Caco-2 (cell line): ENCODE results near the gene FAM174C. TPM values are rescaled to one million over a fixed set of nuclear protein-coding genes. Genes with fewer than 3 reads are reported as not detected.
A peak's percentile ranks its signal among the peaks of the same experiment; 100 is the strongest.

Experiments used
- BruUV-seq: library from RNA; stranded (reverse); fragments of 400-500 nt; replicated peaks from 2 replicates; lab custom pipeline; 2021; lab: Mats Ljungman, UMichigan
- CTCF ChIA-PET: fragments of 300-600 bp; sonication (Branson Sonifier 250); formaldehyde crosslinking; loops from one replicate; lab custom pipeline; 2022; ENCODE audit warnings: antibody characterized with exemption; lab: Charles Lee
- POLR2A ChIA-PET: fragments of 300-600 bp; sonication (Branson Sonifier 250); formaldehyde crosslinking; loops from one replicate; lab custom pipeline; 2022; ENCODE audit warnings: antibody characterized with exemption; lab: Charles Lee
- DNase-seq, 2 experiments: peaks; one replicate each; pipeline versions ENCODE4 v3.0.0 to v3.0.0-alpha.2; 2020 to 2022
- H3K27me3 ChIP-seq: replicated peaks from 2 replicates; pipeline ENCODE4 v1.6.0; 2011; ENCODE audit warnings: low read length; ENCODE audit not compliant: control insufficient read depth, insufficient read depth
- H3K36me3 ChIP-seq: 2 replicates; pipeline ENCODE4 v1.5.1; 2011; ENCODE audit warnings: low read length; ENCODE audit not compliant: control insufficient read depth, insufficient read depth
- H3K4me1 ChIP-seq: fragments of 250-450 bp; sonication (Bioruptor Pico); 2 replicates; pipeline ENCODE4 v1.5.1; 2020; ENCODE audit warnings: mild to moderate bottlenecking
- H3K4me3 ChIP-seq: 2 replicates; pipeline ENCODE4 v1.5.1; 2011; ENCODE audit warnings: low read depth, mild to moderate bottlenecking, control low read depth, low read length
- H3K9me3 ChIP-seq: fragments of 250-450 bp; sonication (Bioruptor Pico); 2 replicates; pipeline ENCODE4 v1.5.1; 2020; ENCODE audit warnings: mild to moderate bottlenecking, moderate library complexity
- H3K27ac Mint-ChIP-seq: one replicate; pipeline ENCODE4 v1.8.0; 2022; ENCODE audit warnings: mixed read lengths; ENCODE audit not compliant: unreplicated experiment
- H3K27me3 Mint-ChIP-seq: one replicate; pipeline ENCODE4 v1.8.0; 2022; ENCODE audit warnings: mixed read lengths; ENCODE audit not compliant: insufficient read depth, unreplicated experiment
- H3K36me3 Mint-ChIP-seq: one replicate; pipeline ENCODE4 v1.8.0; 2022; ENCODE audit warnings: mild to moderate bottlenecking, mixed read lengths; ENCODE audit not compliant: insufficient read depth, unreplicated experiment
- H3K4me1 Mint-ChIP-seq: one replicate; pipeline ENCODE4 v1.8.0; 2022; ENCODE audit warnings: low read depth, mixed read lengths; ENCODE audit not compliant: unreplicated experiment
- H3K4me3 Mint-ChIP-seq: one replicate; pipeline ENCODE4 v1.8.0; 2022; ENCODE audit warnings: mild to moderate bottlenecking, moderate library complexity, mixed read lengths; ENCODE audit not compliant: unreplicated experiment
- H3K9me3 Mint-ChIP-seq: one replicate; pipeline ENCODE4 v1.8.0; 2022; ENCODE audit warnings: mixed read lengths; ENCODE audit not compliant: unreplicated experiment
- CTCF ChIP-seq, 2 experiments: fragments of 200-600 bp in 1 of 2; IDR thresholded peaks; 1 replicate in 1 of 2; 2 replicates in 1 of 2; pipeline versions ENCODE4 v1.5.1 to v1.8.0; 2011 to 2022; ENCODE audit warnings: antibody characterized with exemption in 1 of 2, control low read depth in 1 of 2, inconsistent platforms in 1 of 2, low read depth in 1 of 2, low read length in 1 of 2, mild to moderate bottlenecking in 1 of 2, moderate library complexity in 1 of 2; ENCODE audit not compliant: insufficient read depth in 1 of 2, severe bottlenecking in 1 of 2, unreplicated experiment in 1 of 2
- intact Hi-C: fragments of 100-400 bp; cut with micrococcal nuclease; formaldehyde crosslinking; loops from one replicate; pipeline ENCODE4 v1.10.0; 2022; ENCODE audit not compliant: unreplicated experiment
- total RNA-seq: library from RNA; stranded (reverse); gene quantifications from 2 replicates; pipeline ENCODE4 v1.2.3, GENCODE V29; 2022

The FAM174C gene
- total RNA-seq, 1 experiment from 2014 or later, result 51.0 TPM

GRCh38 chr19:1248139-1248785 lies 27.1 kb upstream of the FAM174C start, which contains the start of gene MIDN:
TSS of gene MIDN (plus strand) at chr19:1248583. CDS start at chr19:1250297, 1,714 bp downstream.
- H3K4me3 ChIP-seq, result peak within 1 kb of the TSS; percentile 88
- H3K36me3 ChIP-seq, result peaks cover 4% of the 10 kb centered on the region
- Mint-ChIP-seq H3K27me3 (no peaks in the 10 kb centered on the region), H3K27ac (peak within 1 kb of the TSS; percentile 75), H3K36me3 (peaks cover 60% of the 10 kb centered on the region), H3K4me1 (peaks cover under 1% of the 10 kb centered on the region), H3K4me3 (peak within 1 kb of the TSS; percentile 96), H3K9me3 (no peaks in the 10 kb centered on the region)
- DNase-seq, result peak; percentile 79 to 85
- TF ChIP-seq CTCF (IDR thresholded peaks at IDR 0.05; ENCODE audit: insufficient read depth in 1 of 2, low read depth in 1 of 2, low read length in 1 of 2, severe bottlenecking in 1 of 2, unreplicated experiment in 1 of 2), result no peak
- no peaks in the 10 kb centered on the region for H3K27me3 ChIP-seq
- H3K4me1 ChIP-seq, result peaks cover 30% of the 10 kb centered on the region
- POLR2A ChIA-PET, result interaction anchor here (1.0 to 1.6 kb wide), 3 partner anchors 17 to 21 kb away, joined by 3 to 21 read pairs (median 4); partner anchors contain the start of gene CIRBP
- no peaks in the 10 kb centered on the region for H3K9me3 ChIP-seq
- CTCF ChIA-PET, result no interaction called here
- BruUV-seq, result no TSS peak
- intact Hi-C loops, result no loop called here

- ChIA-PET POLR2A (interaction anchor here (0.6 to 1.6 kb wide), 4 partner anchors 17 to 205 kb away, joined by 3 to 21 read pairs (median 4); partner anchors contain the start of gene CIRBP), CTCF (interaction anchor here (0.6 kb wide), 1 partner anchor 20 kb away, joined by 3 read pairs; no protein-coding TSS in a partner anchor)
- Mint-ChIP-seq H3K36me3 (peaks cover 66% of the 10 kb centered on the region), H3K4me1 (peaks cover 6% of the 10 kb centered on the region), H3K4me3 (peak overlapping the region; percentile 96), H3K27ac (peak overlapping the region; percentile 75), H3K9me3 (no peaks in the 10 kb centered on the region), H3K27me3 (no peaks in the 10 kb centered on the region)
- TF ChIP-seq CTCF (IDR thresholded peaks at IDR 0.05; ENCODE audit: insufficient read depth in 1 of 2, low read depth in 1 of 2, low read length in 1 of 2, severe bottlenecking in 1 of 2, unreplicated experiment in 1 of 2), result peak; percentile 40 to 87
- H3K27me3 ChIP-seq, result no peaks in the 10 kb centered on the region
- no peaks in the 10 kb centered on the region for H3K9me3 ChIP-seq
- peaks cover 35% of the 10 kb centered on the region for H3K4me1 ChIP-seq
- peaks cover 4% of the 10 kb centered on the region for H3K36me3 ChIP-seq
- BruUV-seq, result TSS peak; percentile 45
- DNase-seq, result peak; percentile 84 to 86
- intact Hi-C loops, result loop anchor here (1.0 kb wide), 1 partner anchor 20 kb away; the partner anchor contains the start of gene CIRBP
- H3K4me3 ChIP-seq, result peak overlapping the region; percentile 88
These were observed 26.5 kb upstream of the FAM174C start for GRCh38 chr19:1248786-1249297.

GRCh38 chr19:1249298-1249989 lies 25.9 kb upstream of the FAM174C start:
- Histone ChIP-seq H3K4me1 (peaks cover 35% of the 10 kb centered on the region), H3K27me3 (no peaks in the 10 kb centered on the region), H3K36me3 (peaks cover 5% of the 10 kb centered on the region), H3K4me3 (peak overlapping the region; percentile 88), H3K9me3 (no peaks in the 10 kb centered on the region)
- H3K4me1 Mint-ChIP-seq, result peaks cover 6% of the 10 kb centered on the region
- no TSS peak for BruUV-seq
- H3K4me3 Mint-ChIP-seq, result peak overlapping the region; percentile 96
- ChIA-PET CTCF (interaction anchor here (0.6 kb wide), 1 partner anchor 19 kb away, joined by 3 read pairs; no protein-coding TSS in a partner anchor), POLR2A (interaction anchor here (0.6 to 1.6 kb wide), 4 partner anchors 16 to 204 kb away, joined by 3 to 21 read pairs (median 4); partner anchors contain the start of gene CIRBP)
- H3K27me3 Mint-ChIP-seq, result no peaks in the 10 kb centered on the region
- H3K27ac Mint-ChIP-seq, result no peak overlapping the region
- H3K9me3 Mint-ChIP-seq, result no peaks in the 10 kb centered on the region
- H3K36me3 Mint-ChIP-seq, result peaks cover 70% of the 10 kb centered on the region
- no peak for TF ChIP-seq CTCF (IDR thresholded peaks at IDR 0.05; ENCODE audit: insufficient read depth in 1 of 2, low read depth in 1 of 2, low read length in 1 of 2, severe bottlenecking in 1 of 2, unreplicated experiment in 1 of 2)
- intact Hi-C loops, result loop anchor here (1.0 kb wide), 1 partner anchor 20 kb away; the partner anchor contains the start of gene CIRBP
- peak; percentile 92 for DNase-seq
